ENCODE measurements around the gene MT3.

DNA sequence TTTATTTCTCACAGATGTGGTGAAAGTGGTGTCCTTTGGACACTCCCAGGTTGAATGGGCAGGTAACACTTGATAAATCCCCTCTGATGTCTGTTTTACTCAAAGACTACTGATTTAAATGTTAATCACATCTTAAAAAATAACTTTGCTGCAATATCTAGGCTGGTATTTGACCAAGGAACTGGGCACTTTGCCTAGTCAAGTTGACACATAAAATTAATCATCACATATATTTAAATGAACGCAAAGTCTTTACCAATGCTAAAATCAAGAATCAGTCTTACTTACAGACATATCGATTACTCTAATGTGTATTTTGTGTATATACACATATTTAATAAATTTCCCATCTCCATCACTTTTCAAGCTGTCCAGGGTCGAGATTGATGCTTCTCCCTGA lies 26.0 kb downstream of the MT3 start:
- TF ChIP-seq, protein P1, sequence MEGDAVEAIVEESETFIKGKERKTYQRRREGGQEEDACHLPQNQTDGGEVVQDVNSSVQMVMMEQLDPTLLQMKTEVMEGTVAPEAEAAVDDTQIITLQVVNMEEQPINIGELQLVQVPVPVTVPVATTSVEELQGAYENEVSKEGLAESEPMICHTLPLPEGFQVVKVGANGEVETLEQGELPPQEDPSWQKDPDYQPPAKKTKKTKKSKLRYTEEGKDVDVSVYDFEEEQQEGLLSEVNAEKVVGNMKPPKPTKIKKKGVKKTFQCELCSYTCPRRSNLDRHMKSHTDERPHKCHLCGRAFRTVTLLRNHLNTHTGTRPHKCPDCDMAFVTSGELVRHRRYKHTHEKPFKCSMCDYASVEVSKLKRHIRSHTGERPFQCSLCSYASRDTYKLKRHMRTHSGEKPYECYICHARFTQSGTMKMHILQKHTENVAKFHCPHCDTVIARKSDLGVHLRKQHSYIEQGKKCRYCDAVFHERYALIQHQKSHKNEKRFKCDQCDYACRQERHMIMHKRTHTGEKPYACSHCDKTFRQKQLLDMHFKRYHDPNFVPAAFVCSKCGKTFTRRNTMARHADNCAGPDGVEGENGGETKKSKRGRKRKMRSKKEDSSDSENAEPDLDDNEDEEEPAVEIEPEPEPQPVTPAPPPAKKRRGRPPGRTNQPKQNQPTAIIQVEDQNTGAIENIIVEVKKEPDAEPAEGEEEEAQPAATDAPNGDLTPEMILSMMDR (IDR thresholded peaks at IDR 0.05) = no peak
- TF ChIP-seq POLR2AphosphoS5 (IDR thresholded peaks at IDR 0.05) = no peak
- TF ChIP-seq EP300 (IDR thresholded peaks at IDR 0.05) = no peak

Measured in suprapubic skin (tissue), 4 donors.